Panc1 (cell line): ENCODE results near the gene SLCO3A1. TPM values are rescaled to one million over a fixed set of nuclear protein-coding genes. Genes with fewer than 3 reads are reported as not detected.

Experiments
- ATAC-seq: fragments of 200-7000 bp; cut with Tn5 transposase; 2 replicates; pipeline ENCODE4 v1.9.1; 2020; ENCODE audit warnings: mild to moderate bottlenecking, moderate library complexity
- BruUV-seq: library from RNA; stranded (reverse); fragments of 400-500 nt; replicated peaks from 2 replicates; lab custom pipeline; 2021; lab: Mats Ljungman, UMichigan
- CTCF ChIA-PET: fragments of 300-600 bp; sonication (Branson Sonifier 250); formaldehyde crosslinking; loops from one replicate; lab custom pipeline; 2022; ENCODE audit warnings: antibody characterized with exemption; lab: Charles Lee
- POLR2A ChIA-PET: fragments of 300-600 bp; sonication (Branson Sonifier 250); formaldehyde crosslinking; loops from one replicate; lab custom pipeline; 2022; ENCODE audit warnings: antibody characterized with exemption; lab: Charles Lee
- DNase-seq: peaks from one replicate; pipeline ENCODE4 v3.0.0-alpha.2; 2010; ENCODE audit warnings: low read depth, low spot score
- H3K27ac ChIP-seq: 2 replicates; pipeline ENCODE4 v1.5.1; 2011; ENCODE audit warnings: mild to moderate bottlenecking, low read length, inconsistent platforms
- H3K27me3 ChIP-seq: fragments of 200-500 bp; sonication (Bioruptor generic); 2 replicates; pipeline ENCODE4 v1.6.0; 2014; ENCODE audit warnings: low read length, inconsistent platforms; ENCODE audit not compliant: control insufficient read depth, insufficient read depth
- H3K36me3 ChIP-seq: fragments of 200-500 bp; sonication (Bioruptor generic); 2 replicates; pipeline ENCODE4 v1.5.1; 2014; ENCODE audit warnings: inconsistent platforms, mild to moderate bottlenecking, low read length, moderate library complexity; ENCODE audit not compliant: control insufficient read depth, insufficient read depth
- H3K4me1 ChIP-seq: 2 replicates; pipeline ENCODE4 v1.5.1; 2011; ENCODE audit warnings: inconsistent platforms, mild to moderate bottlenecking, low read length, moderate library complexity; ENCODE audit not compliant: control insufficient read depth, insufficient read depth
- H3K4me3 ChIP-seq, 2 experiments: 2 replicates each; pipeline ENCODE4 v1.5.1; 2011 to 2012; ENCODE audit warnings: low read depth in 2 of 2, low read length in 2 of 2, mild to moderate bottlenecking in 2 of 2, inconsistent platforms in 1 of 2, moderate library complexity in 1 of 2
- H3K9me3 ChIP-seq: fragments of 200-500 bp; sonication (Bioruptor generic); 2 replicates; pipeline ENCODE4 v1.5.1; 2014; ENCODE audit warnings: low read depth, mild to moderate bottlenecking, inconsistent platforms, low read length, moderate library complexity; ENCODE audit not compliant: control insufficient read depth, insufficient read depth
- POLR2AphosphoS5 ChIP-seq: IDR thresholded peaks from 2 replicates; pipeline ENCODE4 v1.6.1; 2012; ENCODE audit warnings: mild to moderate bottlenecking, low read depth, low read length, moderate library complexity
- SIN3A ChIP-seq: IDR thresholded peaks from 2 replicates; pipeline ENCODE4 v1.6.1; 2012; ENCODE audit warnings: low read depth, mild to moderate bottlenecking, low read length, moderate library complexity, borderline replicate concordance; ENCODE audit not compliant: insufficient read depth
- TCF7L2 ChIP-seq: IDR thresholded peaks from 2 replicates; pipeline ENCODE4 v1.6.1; 2011; ENCODE audit warnings: mild to moderate bottlenecking, low read depth, low read length, inconsistent platforms
- in situ Hi-C: cut with HindIII; loops from 2 replicates; pipeline ENCODE4 v1.10.0; 2016; ENCODE audit warnings: low sequenced_read_pairs, low pct_unique_long_range_greater_than_20kb
- intact Hi-C: fragments of 100-400 bp; cut with micrococcal nuclease; formaldehyde crosslinking; loops from one replicate; pipeline ENCODE4 v1.10.0; 2022; ENCODE audit not compliant: unreplicated experiment
- total RNA-seq: library from RNA; stranded (reverse); gene quantifications from one replicate; pipeline ENCODE4 v1.2.1, GENCODE V29; 2021; ENCODE audit not compliant: unreplicated experiment
- TF ChIP-seq, protein P1 (sequence below), 2 experiments: IDR thresholded peaks; 2 replicates each; pipeline ENCODE4 v1.6.1; 2011 to 2012; ENCODE audit warnings: low read depth in 2 of 2, control low read depth in 1 of 2, low read length in 1 of 2, mild to moderate bottlenecking in 1 of 2, moderate library complexity in 1 of 2; ENCODE audit not compliant: insufficient read depth in 1 of 2
- TF ChIP-seq, protein P2 (sequence below): fragments of 450-650 bp; IDR thresholded peaks from 2 replicates; pipeline ENCODE4 v1.5.1; 2017; ENCODE audit warnings: mild to moderate bottlenecking

SLCO3A1 gene
- total RNA-seq, 1 experiment from 2014 or later: 20.6 TPM

DNA sequence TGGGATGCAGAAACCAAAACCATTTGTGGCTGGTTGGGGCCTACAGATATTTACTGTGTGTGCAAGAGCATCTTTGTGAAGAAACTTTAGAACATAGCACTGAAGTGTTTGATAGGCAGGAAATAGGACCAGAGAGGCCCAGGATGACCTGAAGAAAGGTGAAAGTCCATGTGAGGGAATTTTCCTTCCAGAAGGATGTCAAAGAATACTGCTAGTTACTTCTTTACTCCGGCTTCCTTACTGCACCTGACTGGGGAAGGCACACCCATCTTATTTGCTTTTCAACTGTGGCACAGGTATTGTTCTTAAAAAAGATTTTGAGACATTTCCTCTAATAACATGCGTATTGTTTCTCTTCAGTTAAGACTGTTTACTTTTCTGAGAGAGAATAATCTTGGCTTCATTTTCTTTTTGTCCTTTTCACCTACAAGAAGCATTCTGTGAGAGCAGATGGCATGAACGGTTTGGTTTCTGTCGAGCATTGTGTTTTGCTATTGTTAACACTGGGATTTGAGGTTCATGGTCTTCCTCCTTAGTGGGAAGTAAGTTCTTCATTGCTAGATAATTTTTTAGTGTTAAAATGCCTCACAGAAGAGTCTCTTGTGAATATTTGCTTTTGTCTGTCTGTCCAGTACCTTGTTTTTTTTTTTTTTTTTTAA lies 71.5 kb downstream of the SLCO3A1 start:
- H3K4me3 ChIP-seq: no peak overlapping the region
- ChIA-PET CTCF (no interaction called here), POLR2A (no interaction called here)
- DNase-seq: no peak
- H3K36me3 ChIP-seq: no peaks in the 10 kb centered on the region
- no peaks in the 10 kb centered on the region for H3K27me3 ChIP-seq
- H3K27ac ChIP-seq: no peak overlapping the region
- intact Hi-C loops (no loop called here), in situ Hi-C loops (no loop called here)
- H3K9me3 ChIP-seq: no peaks in the 10 kb centered on the region
- ATAC-seq: no peak
- no TSS peak for BruUV-seq
- peaks cover 9% of the 10 kb centered on the region for H3K4me1 ChIP-seq
- no peak for TF ChIP-seq TCF7L2
- no peak for TF ChIP-seq POLR2AphosphoS5
- TF ChIP-seq, protein P1, sequence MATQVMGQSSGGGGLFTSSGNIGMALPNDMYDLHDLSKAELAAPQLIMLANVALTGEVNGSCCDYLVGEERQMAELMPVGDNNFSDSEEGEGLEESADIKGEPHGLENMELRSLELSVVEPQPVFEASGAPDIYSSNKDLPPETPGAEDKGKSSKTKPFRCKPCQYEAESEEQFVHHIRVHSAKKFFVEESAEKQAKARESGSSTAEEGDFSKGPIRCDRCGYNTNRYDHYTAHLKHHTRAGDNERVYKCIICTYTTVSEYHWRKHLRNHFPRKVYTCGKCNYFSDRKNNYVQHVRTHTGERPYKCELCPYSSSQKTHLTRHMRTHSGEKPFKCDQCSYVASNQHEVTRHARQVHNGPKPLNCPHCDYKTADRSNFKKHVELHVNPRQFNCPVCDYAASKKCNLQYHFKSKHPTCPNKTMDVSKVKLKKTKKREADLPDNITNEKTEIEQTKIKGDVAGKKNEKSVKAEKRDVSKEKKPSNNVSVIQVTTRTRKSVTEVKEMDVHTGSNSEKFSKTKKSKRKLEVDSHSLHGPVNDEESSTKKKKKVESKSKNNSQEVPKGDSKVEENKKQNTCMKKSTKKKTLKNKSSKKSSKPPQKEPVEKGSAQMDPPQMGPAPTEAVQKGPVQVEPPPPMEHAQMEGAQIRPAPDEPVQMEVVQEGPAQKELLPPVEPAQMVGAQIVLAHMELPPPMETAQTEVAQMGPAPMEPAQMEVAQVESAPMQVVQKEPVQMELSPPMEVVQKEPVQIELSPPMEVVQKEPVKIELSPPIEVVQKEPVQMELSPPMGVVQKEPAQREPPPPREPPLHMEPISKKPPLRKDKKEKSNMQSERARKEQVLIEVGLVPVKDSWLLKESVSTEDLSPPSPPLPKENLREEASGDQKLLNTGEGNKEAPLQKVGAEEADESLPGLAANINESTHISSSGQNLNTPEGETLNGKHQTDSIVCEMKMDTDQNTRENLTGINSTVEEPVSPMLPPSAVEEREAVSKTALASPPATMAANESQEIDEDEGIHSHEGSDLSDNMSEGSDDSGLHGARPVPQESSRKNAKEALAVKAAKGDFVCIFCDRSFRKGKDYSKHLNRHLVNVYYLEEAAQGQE (IDR thresholded peaks at IDR 0.05; ENCODE audit: insufficient read depth in 1 of 2, low read depth in 2 of 2, low read length in 1 of 2): no peak
- TF ChIP-seq SIN3A: no peak
- TF ChIP-seq, protein P2, sequence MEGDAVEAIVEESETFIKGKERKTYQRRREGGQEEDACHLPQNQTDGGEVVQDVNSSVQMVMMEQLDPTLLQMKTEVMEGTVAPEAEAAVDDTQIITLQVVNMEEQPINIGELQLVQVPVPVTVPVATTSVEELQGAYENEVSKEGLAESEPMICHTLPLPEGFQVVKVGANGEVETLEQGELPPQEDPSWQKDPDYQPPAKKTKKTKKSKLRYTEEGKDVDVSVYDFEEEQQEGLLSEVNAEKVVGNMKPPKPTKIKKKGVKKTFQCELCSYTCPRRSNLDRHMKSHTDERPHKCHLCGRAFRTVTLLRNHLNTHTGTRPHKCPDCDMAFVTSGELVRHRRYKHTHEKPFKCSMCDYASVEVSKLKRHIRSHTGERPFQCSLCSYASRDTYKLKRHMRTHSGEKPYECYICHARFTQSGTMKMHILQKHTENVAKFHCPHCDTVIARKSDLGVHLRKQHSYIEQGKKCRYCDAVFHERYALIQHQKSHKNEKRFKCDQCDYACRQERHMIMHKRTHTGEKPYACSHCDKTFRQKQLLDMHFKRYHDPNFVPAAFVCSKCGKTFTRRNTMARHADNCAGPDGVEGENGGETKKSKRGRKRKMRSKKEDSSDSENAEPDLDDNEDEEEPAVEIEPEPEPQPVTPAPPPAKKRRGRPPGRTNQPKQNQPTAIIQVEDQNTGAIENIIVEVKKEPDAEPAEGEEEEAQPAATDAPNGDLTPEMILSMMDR: no peak

DNA sequence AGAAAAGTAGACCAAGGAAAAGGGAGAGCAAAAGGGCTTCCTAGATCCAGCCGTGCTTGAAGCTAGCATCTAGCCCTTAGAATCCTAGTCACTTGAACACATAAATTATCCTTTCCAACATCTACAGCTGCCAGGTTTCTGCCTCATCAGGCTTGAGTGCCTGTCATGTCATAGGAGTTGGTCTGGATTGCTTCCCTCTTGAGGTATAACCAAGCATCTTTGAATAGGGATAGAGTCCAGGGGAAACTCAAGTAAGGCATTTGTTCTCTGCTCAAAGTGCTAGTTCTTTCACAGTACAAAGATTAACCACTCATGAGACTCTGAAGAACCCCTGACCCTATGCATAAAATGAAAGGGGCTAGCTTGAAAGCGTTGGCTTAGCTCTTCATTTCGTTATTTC lies 72.3 kb downstream of the SLCO3A1 start:
- Histone ChIP-seq H3K27ac (no peak overlapping the region), H3K9me3 (no peaks in the 10 kb centered on the region), H3K27me3 (no peaks in the 10 kb centered on the region), H3K4me3 (no peak overlapping the region), H3K36me3 (no peaks in the 10 kb centered on the region), H3K4me1 (peaks cover 9% of the 10 kb centered on the region)
- ATAC-seq (no peak), DNase-seq (no peak)
- CTCF ChIA-PET: no interaction called here
- in situ Hi-C loops: no loop called here
- TF ChIP-seq SIN3A (no peak), POLR2AphosphoS5 (no peak), TCF7L2 (no peak)
- TF ChIP-seq, protein P2: no peak
- TF ChIP-seq, protein P1 (IDR thresholded peaks at IDR 0.05; ENCODE audit: insufficient read depth in 1 of 2, low read depth in 2 of 2, low read length in 1 of 2): no peak
- intact Hi-C loops: no loop called here
- POLR2A ChIA-PET: no interaction called here
- no TSS peak for BruUV-seq
